ENCODE data around the gene SH3TC1.

The SH3TC1 gene

DNA sequence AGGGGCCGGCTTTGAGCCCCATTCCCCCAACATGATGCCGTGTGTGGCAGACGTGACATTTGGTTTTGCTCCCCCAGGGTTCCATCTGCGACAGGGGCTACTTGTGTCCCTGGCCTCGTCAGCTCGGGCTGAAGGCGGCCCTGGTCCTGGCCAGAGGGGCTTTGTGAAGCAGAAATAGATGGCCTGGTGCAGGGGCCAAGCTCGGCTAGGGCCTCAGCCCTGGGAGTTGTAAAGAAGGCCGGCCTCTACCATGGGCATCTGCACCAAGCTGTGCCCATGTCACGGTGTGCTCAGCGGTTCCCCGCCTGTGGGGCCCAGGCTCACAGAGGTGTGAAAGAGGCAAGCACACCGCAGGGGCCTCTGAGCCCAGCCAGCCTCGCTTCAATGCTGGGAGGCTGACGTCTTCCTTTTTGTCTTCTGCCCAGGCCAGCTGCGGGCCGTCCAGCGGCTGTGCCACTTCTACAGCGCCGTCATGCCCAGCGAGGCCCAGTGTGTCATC lies 32.5 kb downstream of the SH3TC1 start:
- no peak overlapping the region for H3K4me2 ChIP-seq (ENCODE audit: low read length)
- peaks cover 19% of the 10 kb centered on the region for H3K36me3 ChIP-seq (replicated peaks; ENCODE audit: low read depth, low read length)
- H2AFZ ChIP-seq (ENCODE audit: low read depth, low read length) = no peak overlapping the region
- H3K27me3 ChIP-seq (ENCODE audit: low read depth, low read length) = no peaks in the 10 kb centered on the region
- H3K4me3 ChIP-seq (ENCODE audit: low read length) = no peak overlapping the region
- no peaks in the 10 kb centered on the region for H3K9me3 ChIP-seq (ENCODE audit: insufficient read depth, low read length)
- no peak overlapping the region for H3K27ac ChIP-seq (ENCODE audit: low read length)
- no peak for TF ChIP-seq EZH2phosphoT487 (IDR thresholded peaks at IDR 0.05; ENCODE audit: low read depth)
- no peak overlapping the region for H3K9ac ChIP-seq (ENCODE audit: low read length)
- H4K20me1 ChIP-seq (ENCODE audit: insufficient read depth, low read length) = no peaks in the 10 kb centered on the region
- H3K4me1 ChIP-seq (ENCODE audit: low read length) = peaks cover 57% of the 10 kb centered on the region
- H3K79me2 ChIP-seq (ENCODE audit: low read length) = peaks cover 10% of the 10 kb centered on the region

DNA sequence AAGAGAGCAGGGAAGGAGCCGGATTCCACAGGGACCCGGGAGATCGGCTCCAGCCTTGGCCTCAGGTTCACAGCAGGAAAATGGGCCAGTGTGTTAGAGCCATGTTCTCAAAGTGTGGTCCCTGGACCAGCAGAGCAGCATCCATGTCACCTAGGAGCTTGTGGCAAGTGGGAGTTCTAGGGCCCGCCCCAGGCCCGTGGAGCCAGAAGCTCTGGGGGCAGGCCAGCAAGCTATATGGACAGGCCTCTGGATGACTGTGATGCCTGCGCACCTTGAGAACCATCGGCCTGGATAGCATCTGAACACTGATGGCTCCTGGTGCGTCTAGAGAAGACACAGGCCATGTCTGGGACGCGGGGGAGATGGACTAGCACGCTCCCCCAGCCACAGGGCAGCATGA lies 33.7 kb downstream of the SH3TC1 start:
- TF ChIP-seq, protein P1, sequence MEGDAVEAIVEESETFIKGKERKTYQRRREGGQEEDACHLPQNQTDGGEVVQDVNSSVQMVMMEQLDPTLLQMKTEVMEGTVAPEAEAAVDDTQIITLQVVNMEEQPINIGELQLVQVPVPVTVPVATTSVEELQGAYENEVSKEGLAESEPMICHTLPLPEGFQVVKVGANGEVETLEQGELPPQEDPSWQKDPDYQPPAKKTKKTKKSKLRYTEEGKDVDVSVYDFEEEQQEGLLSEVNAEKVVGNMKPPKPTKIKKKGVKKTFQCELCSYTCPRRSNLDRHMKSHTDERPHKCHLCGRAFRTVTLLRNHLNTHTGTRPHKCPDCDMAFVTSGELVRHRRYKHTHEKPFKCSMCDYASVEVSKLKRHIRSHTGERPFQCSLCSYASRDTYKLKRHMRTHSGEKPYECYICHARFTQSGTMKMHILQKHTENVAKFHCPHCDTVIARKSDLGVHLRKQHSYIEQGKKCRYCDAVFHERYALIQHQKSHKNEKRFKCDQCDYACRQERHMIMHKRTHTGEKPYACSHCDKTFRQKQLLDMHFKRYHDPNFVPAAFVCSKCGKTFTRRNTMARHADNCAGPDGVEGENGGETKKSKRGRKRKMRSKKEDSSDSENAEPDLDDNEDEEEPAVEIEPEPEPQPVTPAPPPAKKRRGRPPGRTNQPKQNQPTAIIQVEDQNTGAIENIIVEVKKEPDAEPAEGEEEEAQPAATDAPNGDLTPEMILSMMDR (IDR thresholded peaks at IDR 0.05; ENCODE audit: low read depth, low read length) = no peak
- TF ChIP-seq EZH2phosphoT487 (IDR thresholded peaks at IDR 0.05; ENCODE audit: low read depth) = no peak
- no peaks in the 10 kb centered on the region for H3K27me3 ChIP-seq (ENCODE audit: low read depth, low read length)
- peaks cover 19% of the 10 kb centered on the region for H3K36me3 ChIP-seq (replicated peaks; ENCODE audit: low read depth, low read length)
- peaks cover 10% of the 10 kb centered on the region for H3K79me2 ChIP-seq (ENCODE audit: low read length)
- no peaks in the 10 kb centered on the region for H4K20me1 ChIP-seq (ENCODE audit: insufficient read depth, low read length)
- no peaks in the 10 kb centered on the region for H3K9me3 ChIP-seq (ENCODE audit: insufficient read depth, low read length)
- H3K4me2 ChIP-seq (ENCODE audit: low read length) = no peak overlapping the region
- H2AFZ ChIP-seq (ENCODE audit: low read depth, low read length) = no peak overlapping the region
- no peak overlapping the region for H3K4me3 ChIP-seq (ENCODE audit: low read length)
- no peak overlapping the region for H3K9ac ChIP-seq (ENCODE audit: low read length)
- H3K4me1 ChIP-seq (ENCODE audit: low read length) = peaks cover 68% of the 10 kb centered on the region
- H3K27ac ChIP-seq (ENCODE audit: low read length) = no peak overlapping the region

DNA sequence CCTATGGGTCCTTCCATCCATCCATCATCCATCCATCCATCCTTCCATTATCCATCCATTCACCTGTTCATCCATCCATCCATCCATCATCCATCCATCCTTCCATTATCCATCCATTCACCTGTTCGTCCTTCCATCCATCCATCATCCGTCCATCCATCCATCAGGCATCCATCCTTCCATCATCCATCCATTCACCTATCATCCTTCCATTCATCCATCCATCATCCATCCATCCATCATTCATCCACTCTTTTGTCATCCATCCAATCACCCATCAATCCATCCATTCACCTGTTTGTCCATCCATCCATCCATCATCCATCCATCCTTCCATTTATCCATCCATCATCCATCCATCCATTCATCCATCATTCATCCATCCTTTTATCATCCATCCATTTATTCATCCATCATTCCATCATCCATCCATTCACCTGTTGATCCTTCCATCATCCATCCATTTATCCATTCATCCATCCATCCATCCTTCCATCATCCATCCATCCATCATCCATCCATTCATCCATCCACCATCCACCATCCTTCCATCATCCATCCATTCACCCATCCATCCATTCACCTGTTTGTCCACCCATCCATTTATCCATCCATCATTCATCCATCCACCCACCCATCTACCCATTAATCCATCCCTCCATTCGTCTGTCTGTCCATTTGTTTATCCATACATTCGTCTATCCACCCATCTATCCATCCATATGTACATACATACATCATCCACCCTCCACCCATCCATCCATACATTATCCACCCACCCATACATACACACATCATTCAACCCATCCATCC lies 34.8 kb downstream of the SH3TC1 start:
- H3K4me3 ChIP-seq (ENCODE audit: low read length) = no peak overlapping the region
- no peak overlapping the region for H3K27ac ChIP-seq (ENCODE audit: low read length)
- peaks cover 10% of the 10 kb centered on the region for H3K79me2 ChIP-seq (ENCODE audit: low read length)
- H3K27me3 ChIP-seq (ENCODE audit: low read depth, low read length) = no peaks in the 10 kb centered on the region
- peaks cover 15% of the 10 kb centered on the region for H3K36me3 ChIP-seq (replicated peaks; ENCODE audit: low read depth, low read length)
- peaks cover 68% of the 10 kb centered on the region for H3K4me1 ChIP-seq (ENCODE audit: low read length)
- no peak overlapping the region for H3K4me2 ChIP-seq (ENCODE audit: low read length)
- no peak overlapping the region for H2AFZ ChIP-seq (ENCODE audit: low read depth, low read length)
- no peaks in the 10 kb centered on the region for H4K20me1 ChIP-seq (ENCODE audit: insufficient read depth, low read length)
- H3K9me3 ChIP-seq (ENCODE audit: insufficient read depth, low read length) = no peaks in the 10 kb centered on the region
- no peak for TF ChIP-seq EZH2phosphoT487 (IDR thresholded peaks at IDR 0.05; ENCODE audit: low read depth)
- TF ChIP-seq, protein P1 (IDR thresholded peaks at IDR 0.05; ENCODE audit: low read depth, low read length) = no peak
- H3K9ac ChIP-seq (ENCODE audit: low read length) = no peak overlapping the region

DNA sequence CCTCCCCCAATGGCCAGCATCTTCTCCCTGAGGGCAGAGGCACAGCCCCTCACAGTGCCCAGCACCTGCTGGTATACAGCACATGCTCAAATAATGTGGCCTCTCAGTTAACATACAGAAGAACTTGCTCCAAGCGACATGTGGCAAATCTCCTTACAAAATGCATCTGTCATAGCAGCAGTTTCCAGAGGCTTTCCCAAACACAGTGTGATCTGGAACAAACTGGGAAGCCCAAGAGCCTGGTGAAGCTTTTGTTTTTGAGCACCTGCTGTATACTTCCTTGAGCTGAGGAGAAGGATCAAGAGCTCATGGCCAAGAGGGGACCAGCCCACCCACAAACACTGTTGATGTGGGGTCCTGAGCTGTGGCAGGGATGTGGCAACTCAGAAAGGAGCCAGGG lies 35.6 kb downstream of the SH3TC1 start:
- peaks cover 61% of the 10 kb centered on the region for H3K4me1 ChIP-seq (ENCODE audit: low read length)
- 0 out of 2 replicates have a peak overlapping the region, but pooled peaks have one; percentile 10 for H3K4me2 ChIP-seq (ENCODE audit: low read length)

More for the DNA sequence above, 35.6 kb downstream of the SH3TC1 start:
- Histone ChIP-seq H3K79me2 (ENCODE audit: low read length) (peaks cover 8% of the 10 kb centered on the region), H3K27ac (ENCODE audit: low read length) (no peak overlapping the region), H3K27me3 (ENCODE audit: low read depth, low read length) (no peaks in the 10 kb centered on the region), H2AFZ (ENCODE audit: low read depth, low read length) (no peak overlapping the region), H4K20me1 (ENCODE audit: insufficient read depth, low read length) (no peaks in the 10 kb centered on the region), H3K36me3 (replicated peaks; ENCODE audit: low read depth, low read length) (peaks cover 15% of the 10 kb centered on the region), H3K9me3 (ENCODE audit: insufficient read depth, low read length) (no peaks in the 10 kb centered on the region), H3K9ac (ENCODE audit: low read length) (no peak overlapping the region), H3K4me3 (ENCODE audit: low read length) (no peak overlapping the region)
- no peak for TF ChIP-seq EZH2phosphoT487 (IDR thresholded peaks at IDR 0.05; ENCODE audit: low read depth)
- TF ChIP-seq, protein P1 (IDR thresholded peaks at IDR 0.05; ENCODE audit: low read depth, low read length) = no peak
